HG02571 (cell line): ENCODE results near the gene TXLNA.

Experiments
- ATAC-seq: cut with Tn5 transposase; IDR thresholded peaks from one replicate; pipeline ENCODE4 v1.9.1; 2021; ENCODE audit warnings: mild to moderate bottlenecking, moderate library complexity; ENCODE audit not compliant: unreplicated experiment

TXLNA gene

DNA sequence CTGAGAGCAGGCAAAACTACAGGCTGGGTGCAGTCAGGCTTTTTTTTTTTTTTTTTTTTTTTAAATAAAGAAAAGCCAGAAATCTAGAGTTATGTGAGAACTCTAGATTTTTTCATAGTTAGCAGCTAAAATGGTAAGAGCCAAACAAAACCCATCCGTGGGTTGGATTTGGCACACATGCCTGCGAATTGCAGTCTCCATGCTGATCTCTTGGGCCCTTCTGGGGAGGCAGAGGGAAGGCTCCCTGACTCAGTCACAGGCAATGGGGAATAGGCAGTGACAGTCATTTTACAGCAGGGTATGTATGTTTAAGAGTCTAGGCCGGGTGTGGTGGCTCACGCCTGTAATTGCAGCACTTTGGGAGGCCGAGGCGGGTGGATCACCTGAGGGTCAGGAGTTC is 2.6 kb downstream of the TXLNA start:
- ATAC-seq: no peak

DNA sequence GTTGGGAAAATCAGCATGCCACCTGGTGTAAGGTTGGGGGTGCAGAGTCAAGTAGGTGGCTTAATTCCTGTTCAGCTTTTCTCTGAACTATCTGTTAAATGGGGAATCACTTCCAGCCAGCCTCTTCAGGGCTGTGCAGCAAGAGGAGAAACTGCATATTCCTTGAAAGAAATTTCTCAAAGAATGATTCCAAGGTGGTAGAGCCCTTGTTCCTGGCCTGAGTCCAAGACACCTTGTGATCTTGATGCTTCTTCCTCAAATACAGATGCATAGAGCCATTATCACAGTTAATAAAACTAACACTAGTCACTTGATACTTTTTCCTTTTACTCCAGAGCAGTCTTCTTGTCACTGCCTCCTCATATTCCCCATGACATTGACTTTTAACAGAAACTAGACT is 5.2 kb downstream of the TXLNA start:
- no peak for ATAC-seq

DNA sequence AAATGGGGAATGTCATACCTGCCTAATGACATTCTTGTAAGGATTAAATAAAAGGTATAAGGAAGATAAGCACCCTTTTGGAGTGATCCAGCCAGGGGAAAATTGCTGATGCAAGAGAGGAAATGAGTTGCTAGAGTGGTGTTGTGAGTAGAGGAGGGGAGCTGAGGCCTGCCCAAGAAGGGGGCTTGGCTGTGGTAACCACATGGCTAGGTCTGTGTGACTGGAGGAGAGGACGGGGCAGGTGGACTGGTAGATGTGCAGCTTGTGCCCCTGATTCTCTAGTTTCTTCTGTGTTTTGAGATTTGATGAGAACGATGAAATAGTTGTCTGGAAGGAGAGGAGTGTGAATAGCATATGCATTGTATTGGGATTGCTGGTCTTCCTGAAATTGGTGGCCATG is 6.6 kb downstream of the TXLNA start:
- no peak for ATAC-seq

DNA sequence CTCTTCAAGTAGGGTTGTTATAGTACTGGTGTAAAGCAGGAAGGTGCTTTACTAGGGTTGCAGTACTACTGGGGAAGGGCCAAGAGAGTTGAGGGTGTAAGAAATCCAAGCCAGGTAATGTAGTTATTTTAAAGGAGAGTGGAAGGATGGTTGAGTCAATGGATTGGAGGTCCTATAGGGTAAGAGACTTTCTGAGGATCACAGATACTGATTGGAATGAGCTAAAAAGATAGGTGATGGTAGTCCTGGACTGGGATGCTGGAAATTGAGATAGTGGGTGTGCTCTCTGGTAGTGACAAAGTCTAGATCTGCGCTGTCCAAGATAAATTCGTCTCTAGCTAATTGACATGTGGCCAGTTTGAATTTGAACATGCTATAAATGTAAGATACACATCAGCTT is 7.0 kb downstream of the TXLNA start:
- no peak for ATAC-seq

DNA sequence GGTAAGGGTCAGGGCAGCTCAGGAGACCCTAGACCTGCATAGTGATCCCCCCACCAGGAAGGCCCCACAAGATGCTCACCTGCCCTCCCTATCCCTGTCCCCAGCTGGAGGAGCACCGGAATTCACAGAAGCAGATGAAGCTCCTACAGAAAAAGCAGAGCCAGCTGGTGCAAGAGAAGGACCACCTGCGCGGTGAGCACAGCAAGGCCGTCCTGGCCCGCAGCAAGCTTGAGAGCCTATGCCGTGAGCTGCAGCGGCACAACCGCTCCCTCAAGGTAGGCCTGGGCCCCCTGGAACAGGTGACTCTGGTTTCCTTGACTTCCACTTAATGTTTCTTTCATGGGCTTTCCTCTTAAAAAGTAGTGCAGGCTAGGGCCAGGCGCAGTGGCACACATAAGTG is 8.4 kb downstream of the TXLNA start:
- no peak for ATAC-seq

DNA sequence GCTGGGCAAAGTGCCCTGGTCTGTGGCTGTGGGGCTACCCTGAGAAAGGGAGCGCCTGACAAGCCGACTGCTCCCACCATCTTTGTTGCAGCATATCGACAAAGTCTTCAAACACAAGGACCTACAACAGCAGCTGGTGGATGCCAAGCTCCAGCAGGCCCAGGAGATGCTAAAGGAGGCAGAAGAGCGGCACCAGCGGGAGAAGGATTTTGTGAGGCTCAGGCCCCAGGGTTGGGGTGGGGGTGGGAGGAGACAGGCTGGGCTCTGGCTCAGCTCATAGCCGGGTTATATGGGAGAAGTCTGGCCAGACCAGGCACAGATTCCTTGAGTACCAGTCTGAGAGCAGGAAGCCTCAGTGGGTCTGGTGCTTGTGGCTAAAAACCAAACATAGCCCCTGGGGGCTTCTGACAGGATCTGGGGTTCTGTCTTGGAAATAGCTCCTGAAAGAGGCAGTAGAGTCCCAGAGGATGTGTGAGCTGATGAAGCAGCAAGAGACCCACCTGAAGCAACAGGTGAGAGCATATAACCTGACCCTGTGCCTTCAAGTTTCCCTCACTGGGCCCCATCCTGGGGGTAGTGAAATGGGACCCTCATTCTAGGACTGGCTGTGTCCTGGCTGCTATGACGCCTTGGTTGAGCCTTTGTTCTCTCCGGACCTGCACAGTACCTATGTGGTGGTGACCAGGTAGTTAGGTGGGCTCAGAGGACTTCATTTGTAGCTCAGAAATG is 12.9 kb downstream of the TXLNA start:
- no peak for ATAC-seq

DNA sequence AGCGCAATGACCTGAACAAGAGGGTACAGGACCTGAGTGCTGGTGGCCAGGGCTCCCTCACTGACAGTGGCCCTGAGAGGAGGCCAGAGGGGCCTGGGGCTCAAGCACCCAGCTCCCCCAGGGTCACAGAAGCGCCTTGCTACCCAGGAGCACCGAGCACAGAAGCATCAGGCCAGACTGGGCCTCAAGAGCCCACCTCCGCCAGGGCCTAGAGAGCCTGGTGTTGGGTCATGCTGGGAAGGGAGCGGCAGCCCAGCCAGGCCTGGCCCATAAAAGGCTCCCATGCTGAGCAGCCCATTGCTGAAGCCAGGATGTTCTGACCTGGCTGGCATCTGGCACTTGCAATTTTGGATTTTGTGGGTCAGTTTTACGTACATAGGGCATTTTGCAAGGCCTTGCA is 15.5 kb downstream of the TXLNA start:
- ATAC-seq: no peak

DNA sequence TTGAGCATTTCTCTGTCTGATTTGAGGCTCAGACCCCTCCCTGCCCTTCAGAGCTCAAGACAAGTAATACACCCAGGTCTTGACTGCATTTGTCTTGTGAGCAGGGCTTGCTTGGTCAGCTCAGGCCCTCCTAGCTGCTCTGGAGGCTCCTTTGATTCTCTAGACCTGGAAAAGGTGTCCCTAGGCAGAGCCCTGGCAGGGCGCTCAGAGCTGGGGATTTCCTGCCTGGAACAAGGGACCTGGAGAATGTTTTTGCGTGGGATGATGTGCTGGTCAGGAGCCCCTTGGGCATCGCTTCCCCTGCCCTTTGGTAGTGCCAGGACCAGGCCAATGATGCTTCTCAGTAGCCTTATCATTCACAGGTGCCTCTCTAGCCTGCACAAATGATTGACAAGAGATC is 16.1 kb downstream of the TXLNA start:
- ATAC-seq: no peak

DNA sequence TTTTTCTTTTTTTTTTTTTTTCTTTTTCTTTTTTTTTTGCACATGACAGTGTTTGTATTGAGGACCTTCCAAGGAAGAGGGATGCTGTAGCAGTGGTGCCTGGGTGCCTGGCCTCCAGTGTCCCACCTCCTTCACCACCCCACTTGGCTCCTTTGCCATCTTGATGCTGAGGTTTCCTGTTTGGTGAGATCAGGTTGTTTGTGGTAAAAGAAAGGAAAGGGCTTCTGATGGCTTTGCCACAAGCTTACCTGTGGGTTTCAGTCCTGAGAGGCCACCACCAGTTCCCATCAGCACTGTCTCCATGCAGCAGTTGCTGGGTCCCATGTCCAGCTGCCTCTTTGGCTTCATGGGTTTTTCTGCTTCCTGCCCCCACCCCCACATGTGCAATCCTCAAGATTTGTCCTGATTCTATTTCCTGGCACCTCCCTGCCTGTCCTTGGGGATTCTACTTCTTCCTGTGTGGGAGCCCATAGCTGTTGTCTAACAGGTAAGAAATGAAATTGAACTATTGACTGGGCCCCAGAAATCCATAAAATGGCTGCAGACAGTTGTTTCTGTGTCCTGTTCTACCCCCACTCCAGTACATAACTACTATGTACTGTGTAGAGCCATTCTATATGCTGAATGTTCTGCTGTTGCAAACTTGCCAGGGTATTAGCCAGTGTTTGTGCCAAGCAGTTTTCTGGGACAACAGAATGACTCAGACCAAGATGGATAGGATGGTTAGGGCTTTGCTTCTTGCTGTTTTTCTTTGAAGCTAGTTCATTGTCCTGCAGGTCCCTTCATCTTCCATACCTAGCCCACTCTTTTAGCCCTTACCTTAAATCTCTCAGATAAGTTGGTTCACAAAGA is 16.7 kb downstream of the TXLNA start:
- no peak for ATAC-seq

DNA sequence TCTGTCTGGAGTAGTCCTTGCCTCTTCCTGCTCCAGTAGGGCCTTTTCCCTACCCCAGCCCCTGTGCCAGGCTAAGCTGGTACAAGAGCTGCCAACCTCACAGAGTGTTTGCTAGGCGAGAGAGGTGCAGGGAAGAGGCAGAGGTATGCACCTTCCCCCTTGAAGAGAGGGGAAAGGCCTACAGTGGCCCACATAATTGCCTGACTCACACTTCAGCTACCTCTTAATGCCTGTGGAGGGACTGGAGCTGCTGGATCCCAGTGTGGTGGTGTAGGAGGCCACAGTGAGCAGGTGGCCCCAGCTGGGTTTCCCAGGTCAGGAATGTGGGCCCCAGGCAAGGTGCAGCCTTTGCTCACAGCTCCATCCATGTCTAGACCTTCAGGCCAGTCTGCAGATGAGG is 17.6 kb downstream of the TXLNA start:
- no peak for ATAC-seq

DNA sequence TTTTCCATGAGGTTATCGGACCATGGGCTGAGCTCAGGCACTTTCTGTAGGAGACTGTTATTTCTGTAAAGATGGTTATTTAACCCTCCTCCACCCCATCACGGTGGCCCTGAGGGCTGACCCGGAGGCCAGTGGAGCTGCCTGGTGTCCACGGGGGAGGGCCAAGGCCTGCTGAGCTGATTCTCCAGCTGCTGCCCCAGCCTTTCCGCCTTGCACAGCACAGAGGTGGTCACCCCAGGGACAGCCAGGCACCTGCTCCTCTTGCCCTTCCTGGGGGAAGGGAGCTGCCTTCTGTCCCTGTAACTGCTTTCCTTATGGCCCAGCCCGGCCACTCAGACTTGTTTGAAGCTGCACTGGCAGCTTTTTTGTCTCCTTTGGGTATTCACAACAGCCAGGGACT is 18.4 kb downstream of the TXLNA start:
- no peak for ATAC-seq

DNA sequence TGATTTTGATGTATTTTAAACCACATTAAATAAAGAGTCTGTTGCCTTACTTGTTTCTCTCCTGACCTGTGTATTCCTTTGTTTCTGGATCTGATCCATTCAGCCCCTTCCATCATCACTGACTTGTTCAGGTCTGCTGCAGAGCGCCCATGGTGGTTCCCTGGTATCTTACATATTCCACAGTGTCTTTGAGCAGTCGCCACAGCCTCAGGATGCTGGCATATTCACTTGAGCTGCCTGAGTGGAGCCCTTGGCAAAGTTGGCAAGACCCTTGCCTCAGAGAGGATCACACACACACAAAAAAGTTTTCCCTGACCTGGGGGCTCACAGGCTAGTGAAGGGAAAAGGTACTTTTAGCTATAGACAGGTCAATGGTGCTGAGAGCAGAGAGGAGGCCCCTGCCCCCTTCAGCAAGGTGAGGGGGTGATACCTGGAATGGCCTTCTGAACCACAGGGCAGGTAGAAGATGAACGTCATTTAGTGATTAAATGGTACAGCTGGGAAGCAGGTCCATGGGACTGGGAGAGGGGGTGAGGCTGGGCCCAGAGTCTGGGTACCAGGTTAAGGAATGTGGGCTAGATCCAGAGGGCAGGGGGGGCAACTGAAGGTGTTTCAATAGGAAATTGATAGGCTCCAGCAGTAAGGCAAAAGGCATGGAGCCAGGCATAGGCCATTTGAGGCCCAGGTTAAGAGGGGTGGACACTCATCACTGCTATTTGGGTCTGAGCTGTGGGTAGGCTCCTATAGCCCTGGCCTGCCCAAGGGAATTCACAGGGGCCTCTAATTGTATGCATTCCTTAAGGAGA is 19.0 kb downstream of the TXLNA start:
- no peak for ATAC-seq

DNA sequence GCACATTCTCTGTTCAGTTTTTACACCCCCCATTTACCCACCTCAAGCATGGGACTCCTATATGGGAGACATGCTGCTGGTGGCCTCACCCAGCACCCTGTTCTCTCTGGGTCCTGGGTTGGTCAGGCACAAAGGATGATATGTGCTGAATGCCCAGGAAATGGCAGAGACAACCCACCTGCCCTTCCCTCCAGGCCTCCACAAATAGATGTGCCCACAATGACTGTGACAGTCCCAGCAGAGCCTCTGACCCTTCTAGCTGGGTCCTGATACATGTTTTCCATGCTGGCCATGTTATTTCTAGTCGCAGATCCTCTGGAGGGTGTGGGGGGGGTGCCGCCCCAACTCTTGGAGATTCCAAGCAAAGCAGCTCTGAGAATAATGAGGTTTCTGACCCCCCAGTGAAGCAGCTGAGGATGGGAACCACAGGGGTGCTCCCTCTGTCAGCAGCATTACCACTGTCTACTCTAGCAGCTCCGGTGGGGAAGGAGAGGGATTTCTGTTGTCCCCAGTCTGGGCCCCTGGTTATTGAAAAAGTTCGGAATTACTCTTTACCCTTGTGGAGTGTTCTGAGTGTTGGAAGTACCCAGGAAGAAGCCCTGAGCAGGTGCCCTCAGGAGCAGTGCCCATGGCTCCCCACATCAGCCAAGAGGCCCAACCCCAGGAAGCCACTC is 19.7 kb downstream of the TXLNA start:
- no peak for ATAC-seq

DNA sequence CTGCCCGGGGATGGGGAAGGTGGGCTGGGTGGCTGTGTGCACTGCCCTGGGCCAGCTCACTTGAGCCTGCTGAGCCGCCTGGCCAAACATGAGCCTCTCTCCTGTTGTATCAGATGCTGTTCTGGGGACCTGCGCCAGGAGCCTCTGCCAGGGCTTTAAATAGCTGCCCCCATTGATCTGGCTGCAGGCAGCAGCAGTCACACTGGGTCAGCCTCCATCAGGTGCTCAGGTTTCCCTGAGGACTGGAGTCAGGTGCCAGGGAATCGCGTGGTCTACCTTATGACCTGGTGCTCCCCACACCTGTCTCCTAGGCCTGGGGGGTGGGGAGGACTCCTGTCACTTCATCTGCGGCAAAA is 20.2 kb downstream of the TXLNA start:
- ATAC-seq: no peak

DNA sequence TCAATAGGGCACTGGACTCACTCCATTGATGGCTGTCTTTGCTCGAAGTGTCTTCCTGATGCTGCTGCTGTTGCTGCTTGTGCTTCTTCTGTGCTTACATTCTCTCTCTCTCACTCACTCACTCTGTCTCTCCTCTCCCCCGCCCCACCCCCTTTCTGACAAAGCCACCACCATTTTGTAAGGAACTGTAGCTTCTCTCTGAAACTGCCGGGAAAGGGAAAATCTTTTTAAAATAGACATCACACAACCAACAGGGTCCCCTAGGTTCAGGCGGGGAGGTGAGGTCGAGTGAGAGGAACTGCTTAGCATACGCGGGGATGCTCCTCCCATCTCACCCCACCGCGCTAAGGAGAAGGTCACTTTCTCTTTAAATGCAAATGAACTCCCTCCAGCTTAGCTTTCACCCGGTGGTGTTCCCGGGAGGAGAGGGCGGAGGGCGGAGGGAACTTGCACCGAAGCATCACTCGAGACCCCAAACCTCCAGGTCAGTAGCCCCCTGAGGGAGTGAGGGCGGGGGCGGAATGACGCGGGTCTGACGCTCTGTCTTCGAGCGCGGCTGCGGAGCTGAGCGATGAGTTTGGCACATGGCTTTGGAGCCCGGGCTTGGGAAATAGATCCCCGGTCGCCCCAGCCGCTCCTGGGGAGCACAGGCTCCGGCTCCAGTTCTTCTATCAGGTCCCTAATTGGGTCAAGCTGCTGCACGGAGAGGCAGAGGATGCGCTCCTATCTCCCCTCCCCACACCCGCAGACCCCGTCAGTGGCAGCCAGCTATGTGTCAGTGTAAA is 20.9 kb downstream of the TXLNA start, which contains the start of gene CCDC28B:
CCDC28B (plus strand) TSS at position 370 of the 785 bp plus-strand sequence. CDS start 1,341 bp downstream, outside the sequence.
- no peak for ATAC-seq

DNA sequence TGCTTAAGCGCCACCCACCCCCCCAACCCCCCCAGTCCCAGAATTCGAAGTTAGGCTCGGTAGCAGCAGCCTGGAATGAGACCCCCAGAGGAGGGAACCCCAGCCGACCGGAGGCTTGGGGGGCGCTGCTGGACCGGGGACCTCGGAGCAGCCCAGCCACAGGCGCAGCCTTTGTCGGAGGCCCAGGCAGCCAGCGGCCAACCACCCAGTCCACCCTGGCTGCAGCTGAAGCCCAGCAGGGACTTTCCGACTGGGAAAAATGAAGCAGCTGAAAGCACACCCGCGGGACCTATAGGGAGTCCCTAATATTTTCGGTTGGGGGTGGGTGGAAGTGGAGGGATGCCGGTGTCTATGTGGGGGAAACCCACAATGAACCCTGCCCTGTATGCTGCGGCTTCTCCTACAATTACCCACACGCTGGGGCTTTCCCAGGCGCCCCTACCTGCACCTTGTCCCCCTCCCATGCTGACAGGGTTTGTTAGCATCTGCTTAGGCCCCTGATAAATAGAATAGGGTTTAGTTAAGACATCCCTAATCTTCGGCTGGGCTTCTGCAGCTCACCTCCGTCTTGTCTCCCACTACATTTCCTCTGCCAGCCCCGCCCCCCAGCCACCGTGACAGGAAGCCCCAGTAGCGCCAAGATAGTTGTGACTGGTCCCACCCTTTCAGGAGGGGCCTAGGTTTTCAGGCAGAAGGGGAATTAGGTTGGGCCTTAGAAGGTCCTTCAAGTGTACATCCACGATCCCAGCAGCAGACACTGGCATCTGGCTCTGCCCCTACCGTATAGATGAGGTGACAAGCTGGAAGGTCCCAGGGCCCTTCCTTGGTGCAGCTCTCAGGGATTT is 21.8 kb downstream of the TXLNA start:
- no peak for ATAC-seq

DNA sequence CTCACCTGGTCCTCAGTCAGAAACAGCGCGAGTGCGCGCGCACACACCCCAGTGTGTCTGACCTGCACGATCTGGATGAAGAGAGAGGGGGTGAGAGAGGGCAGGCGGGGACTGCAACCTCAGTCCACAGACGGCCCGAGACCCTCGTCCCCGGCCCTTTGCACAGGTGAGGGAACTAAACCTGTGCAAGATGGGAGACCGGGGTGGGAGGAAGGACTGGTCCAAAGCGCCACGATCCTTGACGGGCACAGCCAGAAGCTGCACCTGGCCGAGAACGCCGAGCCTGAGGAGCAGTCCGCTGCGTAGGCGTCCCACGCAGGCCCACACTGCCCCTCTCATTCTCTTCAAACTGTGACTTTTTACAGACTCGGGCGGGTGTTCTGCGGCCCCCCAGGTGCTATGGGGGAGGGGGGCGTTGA is 25.5 kb downstream of the TXLNA start:
- no peak for ATAC-seq

DNA sequence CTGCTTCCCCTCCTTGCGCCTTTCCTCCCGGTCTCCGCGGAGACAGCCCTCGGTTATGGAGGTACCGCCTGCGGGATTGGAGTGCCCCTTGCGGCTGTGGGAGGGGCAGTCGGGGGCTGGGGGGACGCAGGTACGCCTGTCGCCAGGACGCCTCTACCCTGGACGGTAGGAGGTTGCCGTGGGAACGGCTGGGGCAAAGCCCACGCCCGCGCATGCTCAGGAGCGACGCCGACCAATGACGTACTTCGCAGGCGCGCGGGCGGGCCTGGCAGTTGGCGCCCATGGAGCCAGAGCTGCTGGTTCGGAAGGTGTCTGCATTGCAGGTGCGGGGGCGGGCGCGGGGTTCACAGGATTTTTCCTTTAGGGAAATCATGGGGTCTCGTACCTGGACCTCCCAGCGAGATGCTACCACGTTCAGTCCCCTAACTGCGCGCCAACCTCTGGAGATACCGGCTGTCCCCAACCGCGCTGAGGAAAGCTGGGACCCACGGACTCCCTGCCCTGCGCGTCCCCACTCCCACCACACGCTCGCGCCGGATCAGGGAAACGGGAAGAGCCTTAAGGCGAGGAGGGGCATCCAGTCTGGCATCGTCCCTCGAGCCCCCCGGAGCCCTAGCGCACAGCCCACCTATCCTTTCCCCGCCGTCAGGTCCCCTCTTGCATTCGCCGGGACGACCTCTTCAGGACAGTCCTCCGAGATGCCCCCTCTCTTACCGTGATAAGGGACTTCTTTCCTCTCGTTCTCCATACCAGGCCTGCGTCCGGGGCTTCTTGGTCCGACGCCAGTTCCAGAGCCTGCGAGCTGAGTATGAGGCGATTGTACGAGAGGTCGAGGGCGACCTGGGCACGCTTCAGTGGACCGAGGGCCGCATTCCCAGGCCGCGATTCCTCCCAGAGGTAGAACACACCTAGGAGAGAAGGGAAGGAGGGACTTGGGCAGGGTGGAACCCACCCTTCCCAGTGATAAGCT is 26.2 kb downstream of the TXLNA start, which contains the start of gene IQCC:
IQCC (plus strand) TSS at position 271 of the 970 bp plus-strand sequence; CDS start at position 282, 11 bp downstream.
- ATAC-seq: peak; percentile 39
